Epithelial cell of prostate (primary cell): ENCODE results near the gene NUMBL.
A peak's percentile ranks its signal among the peaks of the same experiment; 100 is the strongest.
"Not testable (repeated sequence)": the region's sequence is repeated elsewhere in the genome, so short reads cannot be mapped to it uniquely, and the experiment has no call there.

Source experiments
- DNase-seq: peaks from one replicate; pipeline ENCODE4 v3.0.0-alpha.2; 2011; ENCODE audit warnings: low read depth, low spot score
- H3K27ac ChIP-seq: fragments of 450-650 bp; 2 replicates; pipeline ENCODE4 v1.5.1; 2017; ENCODE audit warnings: mild to moderate bottlenecking

The NUMBL gene

DNA sequence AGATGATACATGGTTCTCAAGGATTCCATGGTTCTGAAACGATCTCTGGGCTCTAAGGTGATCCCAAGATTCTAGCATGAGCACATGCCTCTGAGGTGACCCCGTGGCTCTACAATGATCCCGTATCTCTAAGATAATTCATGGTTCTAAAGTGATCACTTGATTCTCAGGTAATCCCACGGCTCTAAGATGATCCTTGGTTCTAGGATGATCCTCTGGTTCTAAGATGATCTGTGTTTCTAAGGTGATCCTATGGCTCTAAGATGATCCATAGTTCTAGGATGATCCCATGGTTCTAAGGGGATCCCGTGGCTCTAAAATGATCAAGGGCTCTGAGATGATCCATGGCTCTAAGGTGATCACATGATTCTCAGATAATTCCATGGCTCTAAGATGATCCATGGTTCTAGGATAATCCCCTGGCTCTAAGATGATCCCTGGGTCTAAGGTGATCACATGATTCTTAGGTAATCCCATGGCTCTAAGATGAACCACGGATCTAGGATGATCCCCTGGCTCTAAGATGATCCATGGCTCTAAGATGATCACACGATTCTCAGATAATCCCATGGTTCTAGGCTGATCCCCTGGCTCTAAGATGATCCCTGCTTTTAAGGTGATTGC, 21.3 kb downstream of the NUMBL start:
- DNase-seq, result no peak
- H3K27ac ChIP-seq, result no peak overlapping the region

- DNase-seq, result no peak
- H3K27ac ChIP-seq, result no peak overlapping the region
These were observed 22.8 kb downstream of the NUMBL start for GRCh38 chr19:40667602-40668001.

DNA sequence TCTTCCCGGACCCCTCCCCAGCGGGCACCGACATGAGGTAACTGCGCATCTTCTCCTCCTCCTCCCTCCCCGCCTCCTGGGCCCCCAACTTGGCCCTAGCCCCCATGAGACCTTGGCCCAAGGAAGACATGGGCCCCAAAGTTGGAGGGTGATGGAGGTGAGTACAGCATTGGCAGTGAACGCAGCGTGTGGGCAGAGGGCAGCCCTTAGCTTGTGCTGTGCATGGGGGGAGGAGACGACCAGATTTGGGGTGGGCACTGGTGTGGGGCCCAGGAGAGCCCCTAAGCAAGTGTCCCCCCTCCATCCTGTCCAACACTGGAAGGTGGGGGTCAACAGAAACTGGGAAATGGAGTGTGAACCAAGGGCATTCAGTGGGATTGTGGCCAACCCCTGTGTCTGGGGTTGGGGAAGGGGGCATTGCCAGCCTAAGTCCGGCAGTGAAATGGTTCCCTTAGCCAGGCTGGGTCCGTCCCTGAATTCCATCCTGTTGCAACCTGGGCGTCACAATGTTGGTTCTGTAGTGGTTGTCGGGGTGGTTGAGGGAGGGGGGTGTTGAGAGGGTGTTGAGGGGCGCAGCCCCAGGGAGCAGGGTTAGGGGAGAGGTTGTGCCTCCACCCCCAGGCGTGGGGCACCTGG, 23.5 kb downstream of the NUMBL start:
- no peak for DNase-seq
- H3K27ac ChIP-seq, result peak overlapping the region; percentile 79

GRCh38 chr19:40663695-40664692, 26.5 kb downstream of the NUMBL start:
- no peak overlapping the region for H3K27ac ChIP-seq

GRCh38 chr19:40662925-40663694, 27.3 kb downstream of the NUMBL start:
- DNase-seq, result no peak
- no peak overlapping the region for H3K27ac ChIP-seq

More at GRCh38 chr19:40663695-40664692, 26.5 kb downstream of the NUMBL start:
- no peak for DNase-seq

- no peak overlapping the region for H3K27ac ChIP-seq
- no peak for DNase-seq
These were observed 28.8 kb downstream of the NUMBL start for GRCh38 chr19:40661616-40662015.

- no peak for DNase-seq
- H3K27ac ChIP-seq, result no peak overlapping the region
These were observed 30.9 kb downstream of the NUMBL start for GRCh38 chr19:40659566-40659965.

DNA sequence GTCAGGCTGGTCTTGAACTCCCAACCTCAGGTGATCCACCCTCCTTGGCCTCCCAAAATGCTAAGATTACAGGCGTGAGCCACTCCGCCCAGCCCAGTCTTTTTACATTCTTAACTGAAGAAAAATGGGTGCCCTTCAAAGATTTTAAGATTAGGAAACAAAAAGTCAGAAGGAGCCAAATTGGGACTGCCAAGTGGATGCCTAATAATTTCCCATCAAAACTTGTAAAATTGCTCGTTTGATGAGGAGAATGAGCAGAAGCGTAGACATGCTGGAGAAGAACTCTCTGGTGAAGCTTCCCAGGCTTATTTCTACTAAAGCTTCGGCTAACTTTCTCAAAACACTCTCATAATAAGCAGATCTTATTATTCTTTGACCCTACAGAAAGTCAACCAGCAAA, 31.3 kb downstream of the NUMBL start:
- DNase-seq, result no peak
- H3K27ac ChIP-seq, result no peak overlapping the region

GRCh38 chr19:40658031-40658430, 32.4 kb downstream of the NUMBL start:
- no peak for DNase-seq
- H3K27ac ChIP-seq, result no peak overlapping the region

DNA sequence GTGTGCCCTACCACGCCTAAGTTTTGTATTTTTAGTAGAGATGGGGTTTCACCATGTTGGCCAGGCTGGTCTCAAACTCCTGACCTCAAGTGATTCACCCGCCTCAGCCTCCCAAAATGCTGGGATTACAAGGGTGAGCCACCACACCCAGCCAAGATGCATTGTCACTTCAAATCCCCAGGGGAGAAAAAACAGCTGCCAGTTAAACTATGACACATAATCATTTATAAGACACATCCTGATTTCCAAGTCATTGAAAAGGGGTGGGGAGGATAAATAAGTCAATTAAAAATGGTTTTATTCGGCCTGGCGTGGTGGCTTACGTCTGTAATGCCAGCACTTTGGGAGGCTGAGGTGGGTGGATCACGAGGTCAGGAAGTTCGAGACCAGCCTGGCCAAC, 34.8 kb downstream of the NUMBL start:
- not testable (repeated sequence) for DNase-seq, H3K27ac ChIP-seq

GRCh38 chr19:40652303-40652702, 38.1 kb downstream of the NUMBL start:
- H3K27ac ChIP-seq, DNase-seq: not testable (repeated sequence)

- no peak overlapping the region for H3K27ac ChIP-seq
- DNase-seq, result no peak
These were observed 39.6 kb downstream of the NUMBL start for GRCh38 chr19:40650749-40651305.

- not testable (repeated sequence) for DNase-seq, H3K27ac ChIP-seq
These were observed 40.4 kb downstream of the NUMBL start for GRCh38 chr19:40649903-40650675.

DNA sequence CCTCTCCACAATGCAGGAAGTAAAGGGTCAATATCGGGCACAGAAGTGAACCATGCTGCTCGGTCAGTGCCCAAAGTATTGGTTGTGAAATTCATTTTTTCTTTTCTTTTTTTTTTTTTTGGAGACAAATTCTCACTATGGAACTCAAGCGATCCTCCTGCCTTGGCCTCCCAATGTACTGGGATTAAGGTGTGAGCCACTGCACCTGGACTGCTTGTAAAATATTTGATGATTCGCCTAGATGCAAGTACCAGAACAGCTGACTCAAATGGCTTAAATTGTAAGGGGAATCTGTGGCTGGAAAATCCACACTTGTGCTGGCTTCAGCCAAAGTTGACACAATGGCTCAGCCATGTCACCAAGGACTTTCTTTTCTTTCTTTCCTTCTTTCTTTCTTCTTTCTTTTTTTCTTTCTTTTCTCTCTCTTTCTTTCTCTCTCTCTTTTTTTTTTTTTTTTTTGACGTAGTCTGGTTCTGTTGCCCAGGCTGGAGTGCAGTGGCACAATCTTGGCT, 43.7 kb downstream of the NUMBL start:
- H3K27ac ChIP-seq, result peak overlapping the region; percentile 53
- DNase-seq, result no peak

GRCh38 chr19:40642757-40643305, 47.6 kb downstream of the NUMBL start:
- DNase-seq, result no peak
- H3K27ac ChIP-seq, result no peak overlapping the region

- H3K27ac ChIP-seq, result no peak overlapping the region
- DNase-seq, result no peak
These were observed 48.3 kb downstream of the NUMBL start for GRCh38 chr19:40642051-40642706.

- no peak overlapping the region for H3K27ac ChIP-seq
- DNase-seq, result no peak
These were observed 49.2 kb downstream of the NUMBL start for GRCh38 chr19:40641281-40641680.

DNA sequence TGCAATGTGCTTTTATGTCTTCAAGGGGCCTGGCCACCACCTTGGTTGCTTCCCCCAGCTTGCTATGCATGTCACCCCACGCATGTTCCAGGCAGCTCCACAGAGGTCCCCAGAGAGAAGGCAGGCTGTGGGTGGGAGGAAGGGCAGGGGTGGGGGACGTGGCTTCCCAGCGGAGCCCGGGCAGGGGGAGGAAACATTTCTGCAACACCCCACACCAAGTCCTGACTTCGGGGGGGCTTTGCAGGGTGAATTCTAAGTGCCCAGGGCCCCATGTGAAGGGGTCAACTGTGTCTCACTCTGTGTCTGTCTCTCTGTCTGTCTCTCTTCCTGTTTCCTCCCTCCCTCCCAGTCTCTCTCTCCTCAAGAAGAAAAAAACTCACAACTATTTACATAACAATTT, 49.7 kb downstream of the NUMBL start:
- no peak for DNase-seq
- H3K27ac ChIP-seq, result no peak overlapping the region
